HG02884 (cell line): Measurements from ENCODE around the gene RGS18.
"Not testable (repeated sequence)": the region's sequence is repeated elsewhere in the genome, so short reads cannot be mapped to it uniquely, and the experiment has no call there.

Experiments used
- ATAC-seq: cut with Tn5 transposase; IDR thresholded peaks from one replicate; pipeline ENCODE4 v1.9.1; 2021; ENCODE audit warnings: mild to moderate bottlenecking, moderate library complexity; ENCODE audit not compliant: unreplicated experiment

RGS18 gene, protein sequence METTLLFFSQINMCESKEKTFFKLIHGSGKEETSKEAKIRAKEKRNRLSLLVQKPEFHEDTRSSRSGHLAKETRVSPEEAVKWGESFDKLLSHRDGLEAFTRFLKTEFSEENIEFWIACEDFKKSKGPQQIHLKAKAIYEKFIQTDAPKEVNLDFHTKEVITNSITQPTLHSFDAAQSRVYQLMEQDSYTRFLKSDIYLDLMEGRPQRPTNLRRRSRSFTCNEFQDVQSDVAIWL

DNA sequence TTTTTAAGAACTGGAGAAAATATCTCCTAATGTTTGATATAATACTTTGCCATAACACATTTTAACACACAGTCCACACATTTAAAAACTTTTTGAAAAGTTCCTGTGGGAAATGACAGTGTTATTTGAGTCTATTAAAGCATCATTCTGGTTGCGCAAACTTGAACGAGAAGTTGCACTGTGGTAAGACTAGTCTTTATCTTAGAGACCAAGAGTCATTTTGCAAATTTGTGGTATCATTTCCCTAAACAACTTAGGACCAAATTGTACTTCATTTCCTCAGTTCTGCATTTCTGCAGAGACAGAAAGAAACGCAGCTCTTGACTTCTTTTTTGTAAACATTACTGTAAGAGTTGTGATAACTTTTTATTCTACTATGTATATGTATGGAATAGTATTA lies at the start of gene RGS18:
Gene RGS18 (plus strand): TSS at position 282 of the 400 bp plus-strand sequence. CDS start 176 bp downstream, outside the sequence.
- peak; percentile 74 for ATAC-seq

DNA sequence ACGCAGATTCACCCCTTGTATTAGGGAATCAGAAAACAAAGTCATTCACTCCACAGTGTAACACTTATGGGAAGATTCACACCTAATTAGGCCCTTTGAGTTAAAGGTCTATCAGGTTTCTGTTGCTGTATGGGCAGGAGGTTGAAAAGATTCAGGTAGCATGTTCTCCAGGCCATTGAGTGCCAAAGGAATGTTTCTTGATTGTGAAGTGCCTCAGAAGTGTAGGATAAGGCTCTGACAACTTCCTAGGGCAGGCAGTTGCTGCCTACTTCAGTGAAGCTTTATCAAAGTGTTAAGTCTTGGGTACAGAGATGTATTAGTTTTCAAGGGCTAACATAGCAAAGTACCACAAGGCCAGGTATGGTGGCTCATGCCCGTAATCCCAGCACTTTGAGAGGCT lies 48.7 kb upstream of the RGS18 start:
- ATAC-seq, result no peak

DNA sequence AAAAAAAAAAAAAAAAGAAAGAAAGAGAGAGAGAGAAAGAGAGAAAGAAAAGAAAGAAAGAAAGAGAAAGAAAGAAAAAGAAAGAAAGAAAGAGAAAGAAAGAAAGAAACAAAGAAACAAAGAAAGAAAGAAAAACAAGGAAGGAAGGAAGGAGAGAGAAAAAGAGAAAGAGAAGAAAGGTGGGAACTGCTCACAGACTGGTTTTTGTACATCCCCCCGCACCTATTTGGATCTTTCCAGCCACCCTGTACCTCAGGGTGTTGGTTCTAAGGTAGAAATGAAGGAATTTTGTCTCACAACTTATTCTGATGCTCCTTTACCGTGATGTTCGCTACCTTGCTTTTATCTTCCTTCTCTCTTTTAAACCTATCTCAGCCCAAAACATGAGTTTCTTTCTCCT lies 43.3 kb upstream of the RGS18 start:
- ATAC-seq, result no peak

DNA sequence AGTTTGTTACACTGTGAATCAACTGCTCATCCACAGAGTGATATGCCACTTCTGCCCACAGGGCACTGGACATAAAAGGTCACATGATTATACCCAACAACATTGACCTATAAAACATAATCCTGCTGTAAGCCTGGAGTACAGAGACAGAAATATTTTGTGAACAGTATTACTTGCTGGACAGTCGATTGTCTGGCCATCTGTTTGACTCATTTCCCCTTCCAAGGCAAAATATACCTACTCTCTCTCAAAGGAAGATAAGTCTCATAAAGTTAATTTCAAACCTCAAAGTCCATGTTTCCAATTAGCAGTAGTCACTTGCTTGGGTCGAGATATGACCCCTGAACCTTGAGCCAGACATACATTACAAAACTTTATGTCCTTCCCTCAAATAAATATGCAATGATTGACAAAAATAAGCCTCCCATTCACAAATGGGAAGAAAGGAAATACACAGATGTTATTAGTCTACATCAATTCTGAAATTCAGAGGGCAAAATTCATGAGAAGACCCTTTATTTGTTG lies 39.3 kb upstream of the RGS18 start:
- no peak for ATAC-seq

DNA sequence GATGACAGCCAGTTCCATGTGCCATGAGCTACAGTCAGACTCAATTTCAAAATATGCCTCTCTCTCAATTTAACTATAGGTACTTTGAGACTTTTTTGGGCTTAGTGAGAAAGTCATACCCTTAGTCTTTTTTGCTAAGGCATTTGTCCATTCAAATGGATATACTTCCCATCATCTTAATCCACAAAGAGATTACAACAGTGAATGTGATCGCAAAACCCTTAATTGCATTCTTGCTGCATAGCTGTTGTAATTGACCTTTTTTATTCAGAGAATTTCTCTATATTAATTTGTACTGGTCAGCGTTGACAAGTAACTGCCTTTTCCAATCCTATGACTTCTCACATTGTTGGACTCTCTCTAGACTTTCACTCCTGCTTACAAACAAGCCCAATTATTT lies 38.6 kb upstream of the RGS18 start:
- ATAC-seq, result no peak

DNA sequence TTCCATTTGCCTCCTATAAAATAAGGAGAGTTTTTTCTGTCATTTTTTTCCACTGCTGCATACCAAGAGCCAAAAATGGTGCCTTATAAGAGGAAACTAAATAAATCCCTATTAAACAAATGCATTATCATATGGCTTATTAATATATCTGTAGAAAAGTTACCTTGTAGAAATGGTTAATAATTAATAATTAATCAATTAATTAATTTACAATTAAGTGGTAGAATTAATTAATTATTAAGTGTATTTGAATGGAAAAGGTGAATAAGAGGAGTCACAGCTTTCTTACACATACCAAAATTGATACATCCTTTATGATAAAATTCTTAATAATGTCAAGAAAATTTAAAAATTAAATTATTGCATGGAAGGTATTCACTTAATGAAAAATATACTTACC lies 35.6 kb upstream of the RGS18 start:
- no peak for ATAC-seq

DNA sequence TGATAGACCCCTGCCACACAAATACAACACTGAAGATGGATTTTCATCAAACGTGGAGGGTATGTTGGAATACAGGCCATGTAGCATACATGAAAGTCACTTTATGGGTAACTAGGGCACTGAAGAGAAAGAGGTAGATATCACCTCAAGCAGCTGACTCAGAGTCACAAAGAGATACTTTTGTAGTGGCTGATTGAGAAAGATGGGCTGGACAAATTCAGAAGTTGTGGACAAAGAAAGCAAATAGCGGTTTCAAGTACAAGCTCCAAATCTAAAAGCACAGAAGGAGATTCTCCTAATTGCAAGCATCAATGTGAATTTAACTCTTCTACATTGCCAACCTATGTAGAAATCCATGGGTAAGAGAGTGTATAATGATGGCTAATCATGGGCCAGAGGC lies 35.0 kb upstream of the RGS18 start:
- no peak for ATAC-seq

DNA sequence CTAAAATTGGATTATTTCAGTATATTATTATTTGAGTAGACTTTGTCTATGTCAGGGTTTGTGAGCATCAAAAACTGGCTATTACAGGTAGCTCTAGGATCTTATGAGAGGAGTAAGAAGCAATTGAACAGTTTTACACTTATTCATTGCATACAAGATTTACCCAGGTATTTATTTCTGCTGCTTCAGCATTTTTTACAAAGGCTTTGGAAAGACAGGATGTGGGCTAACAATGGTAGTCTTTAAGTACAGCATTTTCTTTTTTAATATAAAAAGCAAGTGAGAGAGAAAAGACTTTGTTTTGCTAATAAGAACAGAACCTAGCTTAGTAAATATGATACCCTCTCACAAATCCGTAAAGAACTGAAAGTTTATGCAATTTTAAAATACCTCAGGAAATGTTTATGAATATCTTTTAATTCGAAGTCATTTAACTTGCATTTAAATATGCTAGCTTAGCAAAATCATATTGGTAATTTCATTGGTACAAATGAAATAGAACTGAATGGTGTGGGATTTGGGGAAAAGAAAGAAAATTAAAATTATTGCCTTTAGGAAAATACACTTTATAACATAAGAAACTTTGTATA lies 32.1 kb upstream of the RGS18 start:
- no peak for ATAC-seq

DNA sequence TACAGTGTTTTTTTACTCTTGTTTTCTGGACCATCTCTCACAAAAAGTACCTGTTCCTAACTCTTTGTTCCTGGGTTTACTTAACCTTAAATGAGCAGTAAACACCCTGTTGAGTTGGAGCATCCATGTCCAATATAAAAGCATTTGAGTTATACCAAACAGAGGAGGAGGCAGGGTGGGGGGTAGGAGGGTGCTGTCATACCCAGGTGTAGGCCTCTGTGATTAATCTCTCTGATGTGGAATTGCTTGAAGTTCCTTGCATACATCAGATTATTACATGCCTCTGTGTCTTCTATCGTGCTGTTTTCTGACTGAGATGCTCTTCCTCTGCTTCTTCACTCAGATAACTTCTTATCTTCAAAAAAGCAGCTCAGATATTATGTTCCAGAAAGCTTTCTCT lies 28.1 kb upstream of the RGS18 start:
- ATAC-seq, result no peak

DNA sequence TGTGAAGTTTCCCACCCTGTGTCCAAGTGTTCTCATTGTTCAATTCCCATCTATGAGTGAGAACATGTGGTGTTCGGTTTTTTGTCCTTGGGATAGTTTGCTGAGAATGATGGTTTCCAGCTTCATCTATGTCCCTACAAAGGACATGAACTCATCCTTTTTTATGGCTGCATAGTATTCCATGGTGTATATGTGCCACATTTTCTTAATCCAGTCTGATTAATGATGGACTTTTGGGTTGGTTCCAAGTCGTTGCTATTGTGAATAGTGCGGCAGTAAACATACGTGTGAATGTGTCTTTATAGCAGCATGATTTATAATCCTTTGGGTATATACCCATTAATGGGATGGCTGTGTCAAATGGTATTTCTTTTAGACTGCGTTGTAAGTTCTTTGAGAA lies 27.4 kb upstream of the RGS18 start:
- not testable (repeated sequence) for ATAC-seq

DNA sequence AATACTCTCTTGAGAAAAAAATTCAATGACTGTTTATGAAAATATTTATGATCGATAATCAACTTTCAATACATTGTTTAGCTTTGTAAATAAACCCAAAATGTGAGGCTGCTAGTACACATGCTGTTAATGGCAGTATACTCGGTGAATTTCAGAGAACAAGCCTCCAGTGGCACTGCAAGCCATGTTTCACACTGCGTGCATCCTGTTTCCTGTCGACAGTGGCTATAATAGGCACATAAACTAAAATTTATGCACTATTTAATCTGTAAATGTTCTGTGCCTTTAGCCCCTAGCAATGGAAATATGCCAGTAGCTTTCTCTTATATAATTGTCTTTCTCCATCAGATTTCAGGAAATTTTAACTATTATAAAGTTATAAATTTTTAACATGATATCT lies 26.3 kb upstream of the RGS18 start:
- no peak for ATAC-seq

DNA sequence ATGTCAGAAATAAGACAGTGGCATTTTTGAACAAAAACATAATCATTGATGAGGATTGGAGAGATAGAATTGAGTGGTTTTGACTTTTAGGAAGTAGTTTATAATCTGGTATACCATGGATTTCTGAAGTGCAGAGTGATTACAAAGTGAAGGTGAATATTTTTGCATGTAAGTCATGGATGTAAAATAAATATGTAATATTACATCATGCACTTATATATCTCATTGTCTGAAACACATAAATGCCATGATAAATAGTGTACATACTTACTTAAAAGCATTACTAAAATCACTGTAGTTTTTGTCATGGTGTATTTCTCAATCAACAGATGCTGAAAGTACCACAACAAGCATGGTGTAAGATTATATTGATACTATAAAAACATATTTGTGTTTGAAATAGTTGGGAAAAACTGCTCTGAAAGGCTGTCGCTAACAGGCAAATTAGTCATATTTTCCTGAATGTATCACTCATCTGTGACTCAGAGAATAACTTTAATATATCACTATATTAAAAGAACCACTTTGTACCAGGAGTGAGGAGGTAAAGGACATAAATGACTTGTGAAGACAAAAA lies 24.8 kb upstream of the RGS18 start:
- no peak for ATAC-seq

DNA sequence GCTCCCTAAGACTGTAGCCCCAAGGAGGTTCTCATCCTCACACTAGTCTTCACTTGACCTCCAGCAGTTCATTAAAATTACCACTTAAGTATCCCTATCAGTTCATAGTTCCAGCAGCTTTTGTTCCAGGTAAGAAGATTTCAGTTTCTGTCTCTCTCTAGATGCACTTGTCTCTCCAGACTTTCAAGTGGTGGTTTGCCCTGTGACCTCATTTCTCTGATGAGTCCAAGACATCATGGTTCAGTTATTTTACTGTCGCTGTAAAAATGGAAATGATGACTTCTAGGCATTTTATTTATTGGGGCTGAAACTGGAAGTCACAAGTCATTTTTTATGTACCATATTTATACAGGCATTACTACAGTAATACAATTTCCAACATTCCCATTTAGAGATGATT lies 17.9 kb upstream of the RGS18 start:
- ATAC-seq, result no peak

DNA sequence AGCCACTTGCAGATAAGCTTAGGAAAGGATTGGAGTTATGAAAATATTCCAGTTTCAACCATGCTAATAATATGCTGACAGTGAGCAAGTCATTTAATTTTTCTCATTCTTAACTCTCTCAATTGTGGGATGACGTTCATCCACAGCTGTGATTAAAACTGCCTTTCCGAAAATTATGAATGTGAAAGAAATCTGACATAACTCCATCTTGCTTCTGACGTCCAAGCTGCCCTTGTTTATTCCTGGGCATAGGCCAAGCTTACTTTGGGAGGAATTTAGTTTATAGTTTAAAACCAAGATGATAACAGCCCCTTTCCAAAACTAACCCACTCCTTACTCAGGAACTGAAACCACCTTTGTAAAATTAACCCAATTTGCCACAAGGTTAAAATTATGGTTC lies 11.0 kb upstream of the RGS18 start:
- ATAC-seq, result no peak

DNA sequence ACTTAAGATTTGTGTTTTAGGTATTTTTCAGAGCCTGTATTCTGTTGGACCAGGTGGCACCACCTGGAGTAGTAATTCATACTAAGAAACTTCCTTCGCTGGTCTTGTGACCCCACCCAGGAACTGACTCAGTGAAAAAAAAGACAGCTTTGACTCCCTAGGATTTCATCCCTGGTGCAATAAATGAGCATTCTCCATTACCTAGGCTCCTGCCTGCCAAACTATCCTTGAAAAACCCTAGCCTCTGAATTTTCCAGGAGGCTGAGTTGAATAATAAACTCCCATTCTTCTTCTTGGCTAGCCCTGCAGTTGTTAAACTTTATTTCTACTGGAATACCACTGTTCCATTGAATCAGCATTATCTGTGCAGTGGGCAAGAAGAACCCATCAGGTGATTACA lies 10.6 kb upstream of the RGS18 start:
- no peak for ATAC-seq

DNA sequence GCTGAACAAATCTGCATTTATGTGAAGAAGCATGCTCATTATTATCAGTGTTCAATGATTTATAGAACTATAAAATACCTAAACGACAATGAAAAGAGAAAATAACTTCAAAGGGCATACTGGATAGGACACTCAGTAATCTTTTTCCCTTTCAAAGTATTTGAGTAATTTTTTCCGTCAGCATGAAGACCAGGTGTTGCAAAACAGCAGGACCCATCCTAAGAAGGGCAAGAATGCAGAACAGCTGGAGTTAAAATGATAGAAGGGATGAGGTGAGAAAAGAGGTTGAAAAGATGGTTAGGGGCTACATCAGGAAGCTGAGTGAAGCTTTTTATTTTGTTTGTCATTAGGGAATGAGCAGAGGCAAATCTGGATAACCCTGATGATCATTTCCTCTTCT lies 7.1 kb upstream of the RGS18 start:
- ATAC-seq, result no peak

DNA sequence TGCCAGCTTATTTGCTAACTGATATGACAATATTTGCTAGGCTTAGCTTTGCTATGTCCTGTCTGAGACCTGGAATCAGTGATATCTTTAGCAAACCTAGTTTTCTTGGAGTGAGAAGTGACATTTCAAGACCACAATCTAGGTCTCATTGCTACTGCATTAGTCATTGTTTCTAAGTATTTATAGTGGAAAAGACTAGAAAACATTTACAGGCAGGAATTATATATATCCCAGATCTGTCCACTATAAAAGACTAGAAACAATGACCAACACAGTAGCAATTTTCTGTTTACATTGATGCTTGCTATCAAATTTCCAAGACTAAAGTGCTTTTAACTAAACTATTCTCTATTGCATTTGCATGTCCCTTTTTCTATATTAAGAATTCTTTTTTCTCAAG lies 5.0 kb upstream of the RGS18 start:
- ATAC-seq, result no peak

DNA sequence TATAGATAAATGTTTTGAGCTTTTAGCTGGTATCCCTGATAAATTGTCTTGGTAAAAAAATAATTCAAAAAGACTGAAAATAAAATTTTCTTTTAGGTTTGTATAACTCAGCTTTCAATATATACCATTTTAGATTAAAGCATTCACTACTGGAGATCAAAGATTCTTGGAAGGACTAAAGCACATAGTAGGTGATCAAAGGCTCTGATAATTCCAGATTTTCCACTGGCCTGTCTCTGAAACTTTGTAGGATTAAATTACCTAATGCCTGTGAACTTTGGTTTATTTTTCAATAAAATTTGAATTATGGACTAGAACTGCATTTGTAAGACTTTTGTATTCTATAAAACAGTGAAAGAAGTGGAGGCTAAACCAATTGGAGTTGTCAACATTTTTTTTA lies 1.2 kb upstream of the RGS18 start:
- ATAC-seq, result no peak

DNA sequence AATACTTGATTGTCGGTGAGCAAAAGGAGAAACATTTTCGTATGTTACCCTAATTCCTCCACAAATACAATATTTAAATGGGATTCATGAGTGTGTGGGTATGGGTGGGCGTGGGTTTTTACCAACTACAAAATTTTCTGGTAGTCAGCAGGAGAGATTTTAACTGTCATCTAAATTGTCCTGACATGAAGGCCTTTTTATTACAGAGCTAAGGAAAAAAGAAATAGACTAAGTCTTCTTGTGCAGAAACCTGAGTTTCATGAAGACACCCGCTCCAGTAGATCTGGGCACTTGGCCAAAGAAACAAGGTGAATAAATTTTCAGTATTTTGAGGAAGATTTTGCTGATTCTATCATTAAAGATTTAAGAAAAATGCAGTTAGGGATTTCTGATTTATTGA lies 752 bp downstream of the RGS18 start:
- ATAC-seq, result no peak

DNA sequence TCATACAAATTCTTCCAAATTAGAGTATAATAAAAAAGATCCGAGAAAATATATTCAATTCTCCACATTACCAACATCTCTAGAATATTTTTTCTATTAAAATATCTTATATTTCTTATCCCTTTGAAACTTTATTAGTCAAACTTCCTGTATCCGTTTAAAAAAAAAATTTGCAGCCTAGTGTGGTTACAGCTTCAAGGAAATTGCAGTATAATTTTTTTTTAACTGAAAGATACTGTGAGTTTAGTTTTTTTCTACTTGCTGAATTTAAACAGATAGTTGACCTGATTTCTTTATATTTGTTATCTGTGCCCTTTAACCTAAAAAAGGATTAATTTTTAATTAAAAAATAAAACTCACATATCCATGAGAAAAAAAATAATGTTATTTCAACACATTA lies 1.5 kb downstream of the RGS18 start:
- no peak for ATAC-seq

DNA sequence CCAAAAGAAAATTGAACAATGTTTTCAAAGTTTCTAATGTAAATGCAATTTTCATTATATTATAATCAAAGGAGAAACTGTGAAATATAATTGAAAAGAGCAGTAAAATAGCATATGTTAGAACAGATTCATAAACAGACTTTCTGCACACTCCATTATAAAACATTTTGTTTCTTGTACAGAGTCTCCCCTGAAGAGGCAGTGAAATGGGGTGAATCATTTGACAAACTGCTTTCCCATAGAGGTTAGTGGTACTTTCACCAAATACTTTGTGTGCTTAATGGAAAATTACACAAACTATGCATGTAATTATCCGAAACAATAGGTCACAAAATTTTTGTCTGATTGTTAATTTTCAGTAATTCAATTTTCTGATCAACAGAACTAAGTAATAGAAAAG lies 1.9 kb downstream of the RGS18 start:
- no peak for ATAC-seq

DNA sequence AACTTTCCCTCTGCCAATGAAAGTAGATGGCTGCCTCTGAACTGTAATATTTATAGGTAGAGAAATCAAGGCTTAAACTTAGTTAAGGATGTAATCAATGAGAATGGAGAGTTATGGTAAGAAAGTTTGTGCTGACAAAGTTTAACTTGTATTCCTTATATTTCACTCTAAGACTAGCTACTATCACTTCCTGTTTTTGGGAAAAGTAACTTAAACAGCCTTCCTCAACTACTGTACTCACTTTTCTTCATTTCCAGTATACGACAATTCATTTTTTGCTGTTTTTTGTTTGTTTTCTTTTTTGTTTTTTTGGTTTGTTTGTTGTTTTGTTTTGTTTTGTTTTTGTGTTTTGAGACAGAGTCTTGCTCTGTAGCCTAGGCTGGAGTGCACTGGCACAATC lies 3.7 kb downstream of the RGS18 start:
- ATAC-seq, result no peak

DNA sequence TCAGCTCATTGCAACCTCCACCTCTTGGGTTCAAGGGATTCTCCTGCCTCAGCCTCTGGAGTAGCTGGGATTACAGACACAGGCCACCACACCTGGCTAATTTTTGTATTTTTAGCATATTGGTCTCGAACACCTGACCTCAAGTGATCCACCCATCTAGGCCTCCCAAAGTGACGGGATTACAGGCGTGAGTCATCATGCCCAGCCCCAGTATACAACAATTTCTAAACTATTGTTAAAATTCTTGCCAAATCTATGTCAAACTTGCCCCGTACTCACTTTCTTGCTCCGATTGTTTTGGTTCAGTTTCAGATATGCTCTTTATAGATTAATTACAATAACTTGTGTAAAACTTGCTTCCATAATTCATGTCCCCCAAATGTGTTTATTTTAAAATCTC lies 4.1 kb downstream of the RGS18 start:
- ATAC-seq, result no peak
